Measurements from ENCODE around the gene PAQR9. TPM values are rescaled to one million over a fixed set of nuclear protein-coding genes. Genes with fewer than 3 reads are reported as not detected.

Gene PAQR9
- total and polyA plus RNA-seq, 2 donors from 2014 or later = 0.09 TPM; not detected in 1

GRCh38 chr3:142976621-142977398 lies 13.3 kb upstream of the PAQR9 start:
- no peaks in the 10 kb centered on the region for H3K9me3 ChIP-seq (ENCODE audit: control insufficient read depth in 2 of 3, insufficient read depth in 1 of 3, low read length in 3 of 3)
- no peaks in the 10 kb centered on the region for H3K4me1 ChIP-seq (ENCODE audit: control insufficient read depth in 2 of 3, insufficient read depth in 2 of 3, low read depth in 1 of 3, low read length in 3 of 3)
- FAIRE-seq = no peak
- H3K9ac ChIP-seq (ENCODE audit: low read length in 3 of 3) = no peak overlapping the region
- no peak overlapping the region for H3K27ac ChIP-seq (ENCODE audit: low read depth in 2 of 2, low read length in 2 of 2)
- intact Hi-C loops (cut with DNase I) = no loop called here
- DNase-seq = peak in 1 of 5 donors; percentile 85
- H3K4me3 ChIP-seq (ENCODE audit: low read length in 3 of 3) = no peak overlapping the region
- no peaks in the 10 kb centered on the region for H3K27me3 ChIP-seq (ENCODE audit: control insufficient read depth, insufficient read depth, low read length)
- H3K36me3 ChIP-seq (ENCODE audit: control insufficient read depth in 2 of 3, insufficient read depth in 3 of 3, low read length in 3 of 3) = no peaks in the 10 kb centered on the region
- TF ChIP-seq CTCF (IDR thresholded peaks at IDR 0.05; ENCODE audit: borderline replicate concordance, extremely low read depth, insufficient read depth) = no peak

- FAIRE-seq (no peak), DNase-seq (no peak)
- H3K4me3 ChIP-seq (ENCODE audit: low read length in 3 of 3) = no peak overlapping the region
- H3K9ac ChIP-seq (ENCODE audit: low read length in 3 of 3) = no peak overlapping the region
- no peaks in the 10 kb centered on the region for H3K36me3 ChIP-seq (ENCODE audit: control insufficient read depth in 2 of 3, insufficient read depth in 3 of 3, low read length in 3 of 3)
- no peak for TF ChIP-seq CTCF (IDR thresholded peaks at IDR 0.05; ENCODE audit: borderline replicate concordance, extremely low read depth, insufficient read depth)
- no peaks in the 10 kb centered on the region for H3K4me1 ChIP-seq (ENCODE audit: control insufficient read depth in 2 of 3, insufficient read depth in 2 of 3, low read depth in 1 of 3, low read length in 3 of 3)
- H3K27me3 ChIP-seq (ENCODE audit: control insufficient read depth, insufficient read depth, low read length) = no peaks in the 10 kb centered on the region
- intact Hi-C loops (cut with DNase I) = no loop called here
- H3K27ac ChIP-seq (ENCODE audit: low read depth in 2 of 2, low read length in 2 of 2) = no peak overlapping the region
- H3K9me3 ChIP-seq (ENCODE audit: control insufficient read depth in 2 of 3, insufficient read depth in 1 of 3, low read length in 3 of 3) = no peaks in the 10 kb centered on the region
Observed at GRCh38 chr3:142975316-142975995, 12.0 kb upstream of the PAQR9 start.

- H3K27me3 ChIP-seq (ENCODE audit: control insufficient read depth, insufficient read depth, low read length) = no peaks in the 10 kb centered on the region
- DNase-seq (no peak), FAIRE-seq (no peak)
- H3K9ac ChIP-seq (ENCODE audit: low read length in 3 of 3) = no peak overlapping the region
- no peak for TF ChIP-seq CTCF (IDR thresholded peaks at IDR 0.05; ENCODE audit: borderline replicate concordance, extremely low read depth, insufficient read depth)
- H3K9me3 ChIP-seq (ENCODE audit: control insufficient read depth in 2 of 3, insufficient read depth in 1 of 3, low read length in 3 of 3) = no peaks in the 10 kb centered on the region
- H3K36me3 ChIP-seq (ENCODE audit: control insufficient read depth in 2 of 3, insufficient read depth in 3 of 3, low read length in 3 of 3) = no peaks in the 10 kb centered on the region
- no peak overlapping the region for H3K4me3 ChIP-seq (ENCODE audit: low read length in 3 of 3)
- H3K27ac ChIP-seq (ENCODE audit: low read depth in 2 of 2, low read length in 2 of 2) = no peak overlapping the region
- intact Hi-C loops (cut with DNase I) = no loop called here
- no peaks in the 10 kb centered on the region for H3K4me1 ChIP-seq (ENCODE audit: control insufficient read depth in 2 of 3, insufficient read depth in 2 of 3, low read depth in 1 of 3, low read length in 3 of 3)
Observed at GRCh38 chr3:142973217-142974009, 9.9 kb upstream of the PAQR9 start.

All from kidney (tissue), 14 donors.